ENCODE data around the gene LSAMP. TPM values are rescaled to one million over a fixed set of nuclear protein-coding genes. Genes with fewer than 3 reads are reported as not detected.
A peak's percentile ranks its signal among the peaks of the same experiment; 100 is the strongest.

The LSAMP gene
- total RNA-seq, 1 donor from 2014 or later: 3.9 TPM

DNA sequence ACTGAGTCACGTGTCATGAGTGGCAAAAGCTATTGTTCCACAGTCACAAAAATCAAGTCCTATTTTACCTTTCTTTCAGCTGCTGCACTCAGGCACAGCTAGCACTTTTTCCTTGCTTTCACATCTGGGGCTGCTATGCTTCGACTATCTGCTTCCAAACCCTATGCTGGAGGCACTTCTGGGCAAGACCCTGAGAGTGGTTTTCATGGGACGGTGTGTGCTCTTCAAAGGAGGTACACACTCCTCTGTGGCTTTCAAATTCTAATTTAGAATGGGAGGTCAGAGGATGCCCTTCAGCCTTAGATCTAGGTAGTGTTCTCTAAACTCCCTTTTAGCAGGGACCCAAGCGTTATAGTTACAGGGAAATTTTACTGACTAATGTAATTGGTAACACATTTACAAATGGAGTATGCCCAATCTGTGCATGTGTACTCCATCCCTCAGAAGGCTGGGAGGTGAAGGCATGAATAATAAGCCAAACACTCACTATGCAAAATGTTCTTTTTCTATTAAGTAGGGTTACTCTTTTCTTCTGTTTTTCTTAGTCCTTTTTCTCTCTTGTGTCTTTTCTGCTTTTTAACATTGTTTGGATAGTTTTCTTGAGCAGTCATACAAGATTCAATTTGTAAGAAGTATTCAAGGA, 188.3 kb downstream of the LSAMP start:
- peaks cover 5% of the 10 kb centered on the region for H3K4me1 ChIP-seq
- intact Hi-C loops (cut with DNase I): no loop called here
- no peaks in the 10 kb centered on the region for H3K9me3 ChIP-seq
- H3K27ac ChIP-seq: peak overlapping the region; percentile 6
- DNase-seq (ENCODE audit: extremely low spot score in 2 of 2): no peak
- H3K36me3 ChIP-seq: no peaks in the 10 kb centered on the region
- H3K27me3 ChIP-seq: no peaks in the 10 kb centered on the region
- no peak overlapping the region for H3K4me3 ChIP-seq
- TF ChIP-seq POLR2AphosphoS5 (IDR thresholded peaks at IDR 0.05; ENCODE audit: insufficient read depth in 1 of 2, low read depth in 1 of 2) (no peak), POLR2A (IDR thresholded peaks at IDR 0.05) (no peak)
- TF ChIP-seq, protein P1, sequence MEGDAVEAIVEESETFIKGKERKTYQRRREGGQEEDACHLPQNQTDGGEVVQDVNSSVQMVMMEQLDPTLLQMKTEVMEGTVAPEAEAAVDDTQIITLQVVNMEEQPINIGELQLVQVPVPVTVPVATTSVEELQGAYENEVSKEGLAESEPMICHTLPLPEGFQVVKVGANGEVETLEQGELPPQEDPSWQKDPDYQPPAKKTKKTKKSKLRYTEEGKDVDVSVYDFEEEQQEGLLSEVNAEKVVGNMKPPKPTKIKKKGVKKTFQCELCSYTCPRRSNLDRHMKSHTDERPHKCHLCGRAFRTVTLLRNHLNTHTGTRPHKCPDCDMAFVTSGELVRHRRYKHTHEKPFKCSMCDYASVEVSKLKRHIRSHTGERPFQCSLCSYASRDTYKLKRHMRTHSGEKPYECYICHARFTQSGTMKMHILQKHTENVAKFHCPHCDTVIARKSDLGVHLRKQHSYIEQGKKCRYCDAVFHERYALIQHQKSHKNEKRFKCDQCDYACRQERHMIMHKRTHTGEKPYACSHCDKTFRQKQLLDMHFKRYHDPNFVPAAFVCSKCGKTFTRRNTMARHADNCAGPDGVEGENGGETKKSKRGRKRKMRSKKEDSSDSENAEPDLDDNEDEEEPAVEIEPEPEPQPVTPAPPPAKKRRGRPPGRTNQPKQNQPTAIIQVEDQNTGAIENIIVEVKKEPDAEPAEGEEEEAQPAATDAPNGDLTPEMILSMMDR (IDR thresholded peaks at IDR 0.05): no peak

GRCh38 chr3:116254541-116254940, 190.7 kb downstream of the LSAMP start:
- H3K27me3 ChIP-seq: no peaks in the 10 kb centered on the region
- H3K4me1 ChIP-seq: peaks cover 5% of the 10 kb centered on the region
- no peaks in the 10 kb centered on the region for H3K9me3 ChIP-seq
- H3K4me3 ChIP-seq: no peak overlapping the region
- intact Hi-C loops (cut with DNase I): no loop called here
- H3K27ac ChIP-seq: no peak overlapping the region
- DNase-seq (ENCODE audit: extremely low spot score in 2 of 2): no peak
- no peaks in the 10 kb centered on the region for H3K36me3 ChIP-seq
- peak in 1 of 2 donors; percentile 21 for TF ChIP-seq POLR2AphosphoS5 (IDR thresholded peaks at IDR 0.05; ENCODE audit: insufficient read depth in 1 of 2, low read depth in 1 of 2)
- TF ChIP-seq, protein P1 (IDR thresholded peaks at IDR 0.05): no peak

DNA sequence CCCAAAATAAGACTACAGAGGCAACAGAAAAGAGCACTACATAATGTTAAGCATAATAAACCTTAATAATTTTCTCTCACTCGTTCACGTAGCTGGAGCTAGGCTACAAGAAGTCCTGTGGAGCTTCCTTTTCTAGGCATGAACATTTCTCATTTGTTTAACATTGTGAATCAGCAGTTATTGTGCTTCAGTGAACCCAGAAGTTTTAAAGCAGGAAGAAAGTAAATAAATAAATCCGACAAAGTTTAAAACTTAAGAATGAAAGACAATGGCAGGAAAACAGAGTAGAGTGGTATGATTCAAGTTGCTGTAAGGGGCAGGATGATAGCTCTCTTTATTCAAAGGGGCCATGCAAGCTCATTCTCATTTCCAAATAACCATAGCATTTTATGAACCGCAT, 191.8 kb downstream of the LSAMP start:
- Histone ChIP-seq H3K27ac (no peak overlapping the region), H3K27me3 (no peaks in the 10 kb centered on the region), H3K36me3 (no peaks in the 10 kb centered on the region), H3K4me1 (peaks cover 5% of the 10 kb centered on the region), H3K9me3 (no peaks in the 10 kb centered on the region), H3K4me3 (no peak overlapping the region)
- DNase-seq (ENCODE audit: extremely low spot score in 2 of 2): no peak
- no peak for TF ChIP-seq POLR2A (IDR thresholded peaks at IDR 0.05)
- no peak for TF ChIP-seq POLR2AphosphoS5 (IDR thresholded peaks at IDR 0.05; ENCODE audit: insufficient read depth in 1 of 2, low read depth in 1 of 2)
- TF ChIP-seq, protein P1 (IDR thresholded peaks at IDR 0.05): no peak
- intact Hi-C loops (cut with DNase I): no loop called here

DNA sequence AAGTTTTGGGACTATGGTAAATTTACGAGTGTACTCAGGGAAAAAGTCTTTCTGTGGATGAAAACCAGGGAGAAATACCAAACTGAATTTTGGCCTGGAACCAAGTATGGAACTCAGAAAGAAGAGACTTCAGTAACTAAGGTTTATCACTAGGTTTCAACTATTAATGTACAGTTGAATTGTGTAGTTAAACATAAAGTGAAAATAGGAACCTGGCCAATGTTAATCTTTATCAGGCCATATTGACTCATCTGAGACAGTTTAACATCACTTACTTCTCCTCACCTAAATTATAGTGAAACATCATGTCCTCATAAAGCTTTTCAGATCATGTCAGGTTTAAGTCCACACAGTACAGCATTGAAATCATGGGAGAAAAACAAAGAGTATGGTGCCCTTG, 197.7 kb downstream of the LSAMP start:
- H3K27ac ChIP-seq: no peak overlapping the region
- intact Hi-C loops (cut with DNase I): no loop called here
- H3K4me1 ChIP-seq: no peaks in the 10 kb centered on the region
- DNase-seq (ENCODE audit: extremely low spot score in 2 of 2): no peak
- H3K27me3 ChIP-seq: no peaks in the 10 kb centered on the region
- no peaks in the 10 kb centered on the region for H3K9me3 ChIP-seq
- no peak overlapping the region for H3K4me3 ChIP-seq
- H3K36me3 ChIP-seq: no peaks in the 10 kb centered on the region
- TF ChIP-seq, protein P1 (IDR thresholded peaks at IDR 0.05): no peak
- TF ChIP-seq POLR2A (IDR thresholded peaks at IDR 0.05) (no peak), POLR2AphosphoS5 (IDR thresholded peaks at IDR 0.05; ENCODE audit: insufficient read depth in 1 of 2, low read depth in 1 of 2) (no peak)

- Histone ChIP-seq H3K27ac (no peak overlapping the region), H3K27me3 (no peaks in the 10 kb centered on the region), H3K4me3 (no peak overlapping the region)
These were observed 198.8 kb downstream of the LSAMP start for GRCh38 chr3:116246406-116246980.

More at GRCh38 chr3:116246406-116246980, 198.8 kb downstream of the LSAMP start:
- Histone ChIP-seq H3K4me1 (no peaks in the 10 kb centered on the region), H3K9me3 (no peaks in the 10 kb centered on the region), H3K36me3 (no peaks in the 10 kb centered on the region)
- no peak for DNase-seq (ENCODE audit: extremely low spot score in 2 of 2)
- TF ChIP-seq, protein P1 (IDR thresholded peaks at IDR 0.05): no peak
- TF ChIP-seq POLR2AphosphoS5 (IDR thresholded peaks at IDR 0.05; ENCODE audit: insufficient read depth in 1 of 2, low read depth in 1 of 2): no peak
- TF ChIP-seq POLR2A (IDR thresholded peaks at IDR 0.05): no peak
- intact Hi-C loops (cut with DNase I): no loop called here
